ENCODE results near the gene KSR1.

- TF ChIP-seq POLR2A (IDR thresholded peaks at IDR 0.05) (no peak), CTCF (IDR thresholded peaks at IDR 0.05) (no peak)
Measured at GRCh38 chr17:27600471-27600870, 144.2 kb downstream of the KSR1 start.

Data from breast epithelium (tissue), 3 donors.